Testis (tissue), 2 donors: ENCODE data around the gene MGAT5.

Experiments used
- POLR2A ChIP-seq: fragments of 450-650 bp; IDR thresholded peaks from one replicate; pipeline ENCODE4 v1.6.1; 2017; ENCODE audit warnings: antibody characterized with exemption, mild to moderate bottlenecking, moderate library complexity
- TF ChIP-seq, protein P1 (sequence below), 3 experiments: fragments of 450-650 bp in 2 of 3; fragments of 200-600 bp in 1 of 3; sonication (generic) in 1 of 3; IDR thresholded peaks; one replicate each; pipeline ENCODE4 v1.5.1; 2016 to 2019; ENCODE audit warnings: antibody characterized with exemption in 3 of 3, mild to moderate bottlenecking in 2 of 3, moderate library complexity in 1 of 3

DNA sequence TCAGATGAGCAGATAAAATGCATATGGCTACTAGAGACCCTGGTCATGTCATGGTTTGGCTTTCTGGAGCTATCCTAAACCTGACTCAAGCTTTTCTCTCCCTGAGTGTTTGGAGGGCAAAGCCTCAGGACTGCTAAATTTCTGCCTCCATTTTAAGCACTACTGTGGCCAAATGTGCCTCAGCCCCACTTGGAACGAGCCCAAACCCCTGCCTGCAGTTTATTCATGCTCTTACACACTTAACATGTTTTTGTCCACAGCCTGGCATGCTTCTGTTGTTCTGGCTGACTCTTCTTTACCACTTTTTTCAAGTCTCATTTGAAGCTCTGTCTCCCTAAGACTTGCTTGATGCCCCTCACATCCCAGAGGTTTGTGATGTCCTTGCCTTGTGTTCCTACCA lies 24.7 kb downstream of the MGAT5 start:
- TF ChIP-seq, protein P1, sequence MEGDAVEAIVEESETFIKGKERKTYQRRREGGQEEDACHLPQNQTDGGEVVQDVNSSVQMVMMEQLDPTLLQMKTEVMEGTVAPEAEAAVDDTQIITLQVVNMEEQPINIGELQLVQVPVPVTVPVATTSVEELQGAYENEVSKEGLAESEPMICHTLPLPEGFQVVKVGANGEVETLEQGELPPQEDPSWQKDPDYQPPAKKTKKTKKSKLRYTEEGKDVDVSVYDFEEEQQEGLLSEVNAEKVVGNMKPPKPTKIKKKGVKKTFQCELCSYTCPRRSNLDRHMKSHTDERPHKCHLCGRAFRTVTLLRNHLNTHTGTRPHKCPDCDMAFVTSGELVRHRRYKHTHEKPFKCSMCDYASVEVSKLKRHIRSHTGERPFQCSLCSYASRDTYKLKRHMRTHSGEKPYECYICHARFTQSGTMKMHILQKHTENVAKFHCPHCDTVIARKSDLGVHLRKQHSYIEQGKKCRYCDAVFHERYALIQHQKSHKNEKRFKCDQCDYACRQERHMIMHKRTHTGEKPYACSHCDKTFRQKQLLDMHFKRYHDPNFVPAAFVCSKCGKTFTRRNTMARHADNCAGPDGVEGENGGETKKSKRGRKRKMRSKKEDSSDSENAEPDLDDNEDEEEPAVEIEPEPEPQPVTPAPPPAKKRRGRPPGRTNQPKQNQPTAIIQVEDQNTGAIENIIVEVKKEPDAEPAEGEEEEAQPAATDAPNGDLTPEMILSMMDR (IDR thresholded peaks at IDR 0.05): no peak
- TF ChIP-seq POLR2A: no peak
